ENCODE results near the gene DDX10.

GRCh38 chr11:108965306-108966001 lies 300.6 kb downstream of the DDX10 start:
- TF ChIP-seq CTCF (IDR thresholded peaks at IDR 0.05) (no peak), POLR2A (IDR thresholded peaks at IDR 0.05) (no peak)

Data from testis (tissue), 2 donors.